ENCODE results near the gene C10orf90. TPM values are rescaled to one million over a fixed set of nuclear protein-coding genes. Genes with fewer than 3 reads are reported as not detected.

Gene C10orf90
- total RNA-seq, 1 donor from 2014 or later: not detected

- H3K27me3 Mint-ChIP-seq: peaks cover 35% of the 10 kb centered on the region
- peaks cover 9% of the 10 kb centered on the region for H3K9me3 Mint-ChIP-seq (ENCODE audit: low read depth)
Observed at GRCh38 chr10:126580873-126581647, 89.4 kb downstream of the C10orf90 start.

GRCh38 chr10:126576336-126576735 is 94.2 kb downstream of the C10orf90 start:
- no peak overlapping the region for H3K27ac Mint-ChIP-seq
- H3K27me3 Mint-ChIP-seq: peaks cover 11% of the 10 kb centered on the region
- H3K36me3 Mint-ChIP-seq (ENCODE audit: insufficient read depth): no peaks in the 10 kb centered on the region

More at GRCh38 chr10:126580873-126581647, 89.4 kb downstream of the C10orf90 start:
- Mint-ChIP-seq H3K4me3 (ENCODE audit: low read depth) (no peak overlapping the region), H3K4me1 (ENCODE audit: low read depth) (peaks cover 2% of the 10 kb centered on the region), H3K36me3 (ENCODE audit: insufficient read depth) (no peaks in the 10 kb centered on the region), H3K27ac (no peak overlapping the region)
- no peak for TF ChIP-seq CTCF (IDR thresholded peaks at IDR 0.05; ENCODE audit: unreplicated experiment)
- DNase-seq (ENCODE audit: low spot score, unreplicated experiment): no peak

GRCh38 chr10:126570621-126571602 is 99.6 kb downstream of the C10orf90 start:
- H3K27me3 Mint-ChIP-seq: peaks cover 46% of the 10 kb centered on the region
- peak; percentile 37 for TF ChIP-seq CTCF (IDR thresholded peaks at IDR 0.05; ENCODE audit: unreplicated experiment)
- H3K27ac Mint-ChIP-seq: no peak overlapping the region
- H3K9me3 Mint-ChIP-seq (ENCODE audit: low read depth): peaks cover 12% of the 10 kb centered on the region
- no peak for DNase-seq (ENCODE audit: low spot score, unreplicated experiment)
- no peaks in the 10 kb centered on the region for H3K36me3 Mint-ChIP-seq (ENCODE audit: insufficient read depth)
- H3K4me1 Mint-ChIP-seq (ENCODE audit: low read depth): peaks cover 6% of the 10 kb centered on the region
- H3K4me3 Mint-ChIP-seq (ENCODE audit: low read depth): no peak overlapping the region

More at GRCh38 chr10:126576336-126576735, 94.2 kb downstream of the C10orf90 start:
- no peak for TF ChIP-seq CTCF (IDR thresholded peaks at IDR 0.05; ENCODE audit: unreplicated experiment)
- Mint-ChIP-seq H3K4me3 (ENCODE audit: low read depth) (no peak overlapping the region), H3K4me1 (ENCODE audit: low read depth) (no peaks in the 10 kb centered on the region), H3K9me3 (ENCODE audit: low read depth) (peaks cover 23% of the 10 kb centered on the region)
- DNase-seq (ENCODE audit: low spot score, unreplicated experiment): no peak

- Mint-ChIP-seq H3K27me3 (peaks cover 46% of the 10 kb centered on the region), H3K4me3 (ENCODE audit: low read depth) (no peak overlapping the region), H3K36me3 (ENCODE audit: insufficient read depth) (no peaks in the 10 kb centered on the region), H3K4me1 (ENCODE audit: low read depth) (peaks cover 6% of the 10 kb centered on the region), H3K9me3 (ENCODE audit: low read depth) (peaks cover 5% of the 10 kb centered on the region), H3K27ac (no peak overlapping the region)
- TF ChIP-seq CTCF (IDR thresholded peaks at IDR 0.05; ENCODE audit: unreplicated experiment): no peak
- DNase-seq (ENCODE audit: low spot score, unreplicated experiment): no peak
Observed at GRCh38 chr10:126570245-126570570, 100.3 kb downstream of the C10orf90 start.

- Mint-ChIP-seq H3K9me3 (ENCODE audit: low read depth) (no peaks in the 10 kb centered on the region), H3K27me3 (peaks cover 46% of the 10 kb centered on the region), H3K4me3 (ENCODE audit: low read depth) (no peak overlapping the region), H3K36me3 (ENCODE audit: insufficient read depth) (no peaks in the 10 kb centered on the region), H3K27ac (no peak overlapping the region), H3K4me1 (ENCODE audit: low read depth) (peaks cover 6% of the 10 kb centered on the region)
- no peak for TF ChIP-seq CTCF (IDR thresholded peaks at IDR 0.05; ENCODE audit: unreplicated experiment)
- DNase-seq (ENCODE audit: low spot score, unreplicated experiment): no peak
Observed at GRCh38 chr10:126569513-126570244, 100.8 kb downstream of the C10orf90 start.
